Psoas muscle (tissue), 8 donors: Measurements from ENCODE around the gene PPP1R16B. TPM values are rescaled to one million over a fixed set of nuclear protein-coding genes. Genes with fewer than 3 reads are reported as not detected.

Experiments used
- ATAC-seq, 4 donors: fragments of 200-7000 bp; cut with Tn5 transposase; one replicate each; pipeline ENCODE4 v1.9.1; 2020; ENCODE audit warnings: moderate library complexity in 3 of 4, mild to moderate bottlenecking in 2 of 4
- DNase-seq, 2 donors: peaks; one replicate each; pipeline ENCODE4 v3.0.0-alpha.2; 2020
- H3K27ac ChIP-seq: fragments of 200-600 bp; one replicate; pipeline ENCODE4 v1.8.0; 2022
- H3K27me3 ChIP-seq, 3 donors: fragments of 200-600 bp in 1 of 3; one replicate each; pipeline versions ENCODE4 v1.6.1 to v1.8.0; 2013 to 2022; ENCODE audit warnings: low read length in 2 of 3, mild to moderate bottlenecking in 2 of 3, moderate library complexity in 1 of 3; ENCODE audit not compliant: insufficient read depth in 3 of 3
- H3K36me3 ChIP-seq, 2 donors: fragments of 200-600 bp in 1 of 2; one replicate each; pipeline versions ENCODE4 v1.6.1 to v1.8.0; 2013 to 2022; ENCODE audit warnings: low read depth in 1 of 2, mild to moderate bottlenecking in 1 of 2, moderate library complexity in 1 of 2; ENCODE audit not compliant: insufficient read depth in 1 of 2
- H3K4me1 ChIP-seq: fragments of 200-600 bp; one replicate; pipeline ENCODE4 v1.8.0; 2022
- H3K4me3 ChIP-seq: fragments of 200-600 bp; one replicate; pipeline ENCODE4 v1.8.0; 2022; ENCODE audit warnings: mild to moderate bottlenecking
- H3K9me3 ChIP-seq: fragments of 200-600 bp; one replicate; pipeline ENCODE4 v1.8.0; 2022
- WGBS, 3 donors: extraction: QIAGEN DNeasy Blood & Tissue Kit; methylation state at CpG; one replicate each; pipeline versions ENCODE4 v1.1.6 to v1.1.7; 2013; 5-methylcytosine and 5-hydroxymethylcytosine counted together
- intact Hi-C, 2 donors: fragments of 100-400 bp; cut with DNase I; formaldehyde crosslinking; loops; one replicate each; pipeline versions ENCODE4 v1.11.0 to v1.14.2; 2022
- polyA plus RNA-seq, 3 donors: library from polyadenylated mRNA; stranded (reverse); fragments of 200-250 nt; gene quantifications; one replicate each; pipeline ENCODE4 v1.2.3, GENCODE V29; 2013
- total RNA-seq, 4 donors: library from RNA; stranded (reverse); fragmentation: NEBNext Ultra II Directional in 2 of 4; extraction: Animal tissue kit (Norgen Biotek cat#: 25700) in 2 of 4; gene quantifications; one replicate each; pipeline versions ENCODE4 v1.2.1 to v1.2.4, GENCODE V29; 2021 to 2023
- TF ChIP-seq, protein P1 (sequence below): fragments of 200-600 bp; IDR thresholded peaks from one replicate; pipeline ENCODE4 v1.8.0; 2022; ENCODE audit warnings: antibody characterized with exemption
- donor health status: healthy with polysubstance abuse.
- donor health status: DM: no; HTN: no; CAD: no; lungs with moderate emphysema.
- donor health status: Bipolar disorder and iron deficiency.
- donor health status: healthy.
- donor health status: DM: yes; HTN: yes; CAD: no.
- donor health status: DM: no; HTN: no; CAD: no.
- donor health status: DM: no; HTN: no; CAD: no.
- donor health status: DM: yes; HTN: yes; CAD: no.

Gene PPP1R16B
- total and polyA plus RNA-seq, 7 donors, result 1.6 to 5.2 (median 4.1) TPM

DNA sequence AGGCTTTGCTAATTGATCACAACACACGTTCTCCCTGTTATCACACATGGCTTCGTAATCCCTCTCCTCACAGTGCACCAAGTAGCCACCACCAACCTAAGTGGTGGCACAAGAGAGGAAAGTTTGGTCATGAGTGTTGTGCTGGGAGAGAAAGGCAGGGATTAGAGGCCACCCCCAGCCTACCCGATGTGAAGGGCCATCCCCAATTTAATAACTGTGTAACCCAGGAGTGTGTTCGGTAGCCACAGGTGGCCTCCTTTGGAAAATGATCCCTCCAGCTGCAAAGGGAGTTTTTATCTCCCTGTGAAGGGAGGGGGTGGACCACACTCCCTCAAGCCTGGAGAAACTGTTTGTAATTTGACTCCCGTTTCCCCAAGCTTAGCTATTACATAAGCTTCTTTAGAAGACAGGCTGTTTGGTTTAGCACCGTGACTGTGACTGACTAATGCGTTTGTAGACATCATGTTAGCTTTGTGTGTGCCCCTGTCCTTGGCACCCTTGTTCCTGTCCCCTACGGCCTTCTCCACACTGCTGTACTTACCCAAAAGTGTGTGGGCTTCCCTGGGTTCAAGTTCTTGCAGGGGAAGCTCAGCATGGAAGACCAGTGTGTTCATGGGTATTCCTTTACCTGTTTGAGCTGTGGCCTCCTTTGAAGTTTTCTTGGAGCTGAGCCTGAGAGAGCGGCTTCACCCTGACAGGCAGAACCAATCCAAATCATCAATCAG is 20.6 kb downstream of the PPP1R16B start:
- Histone ChIP-seq H3K36me3 (no peaks in the 10 kb centered on the region), H3K27me3 (peaks cover 0 to 15% (median 2%) of the 10 kb centered on the region in 3 donors), H3K27ac (no peak overlapping the region), H3K4me3 (no peak overlapping the region), H3K9me3 (peaks cover 6% of the 10 kb centered on the region), H3K4me1 (no peaks in the 10 kb centered on the region)
- WGBS, 3 donors, result 9 to 14% (median 11%) methylated on average over 9 of the region's 9 CpGs
- TF ChIP-seq, protein P1, sequence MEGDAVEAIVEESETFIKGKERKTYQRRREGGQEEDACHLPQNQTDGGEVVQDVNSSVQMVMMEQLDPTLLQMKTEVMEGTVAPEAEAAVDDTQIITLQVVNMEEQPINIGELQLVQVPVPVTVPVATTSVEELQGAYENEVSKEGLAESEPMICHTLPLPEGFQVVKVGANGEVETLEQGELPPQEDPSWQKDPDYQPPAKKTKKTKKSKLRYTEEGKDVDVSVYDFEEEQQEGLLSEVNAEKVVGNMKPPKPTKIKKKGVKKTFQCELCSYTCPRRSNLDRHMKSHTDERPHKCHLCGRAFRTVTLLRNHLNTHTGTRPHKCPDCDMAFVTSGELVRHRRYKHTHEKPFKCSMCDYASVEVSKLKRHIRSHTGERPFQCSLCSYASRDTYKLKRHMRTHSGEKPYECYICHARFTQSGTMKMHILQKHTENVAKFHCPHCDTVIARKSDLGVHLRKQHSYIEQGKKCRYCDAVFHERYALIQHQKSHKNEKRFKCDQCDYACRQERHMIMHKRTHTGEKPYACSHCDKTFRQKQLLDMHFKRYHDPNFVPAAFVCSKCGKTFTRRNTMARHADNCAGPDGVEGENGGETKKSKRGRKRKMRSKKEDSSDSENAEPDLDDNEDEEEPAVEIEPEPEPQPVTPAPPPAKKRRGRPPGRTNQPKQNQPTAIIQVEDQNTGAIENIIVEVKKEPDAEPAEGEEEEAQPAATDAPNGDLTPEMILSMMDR, result no peak
- intact Hi-C loops, result no loop called here
- ATAC-seq (peak in 1 of 4 donors; percentile 40), DNase-seq (no peak)

DNA sequence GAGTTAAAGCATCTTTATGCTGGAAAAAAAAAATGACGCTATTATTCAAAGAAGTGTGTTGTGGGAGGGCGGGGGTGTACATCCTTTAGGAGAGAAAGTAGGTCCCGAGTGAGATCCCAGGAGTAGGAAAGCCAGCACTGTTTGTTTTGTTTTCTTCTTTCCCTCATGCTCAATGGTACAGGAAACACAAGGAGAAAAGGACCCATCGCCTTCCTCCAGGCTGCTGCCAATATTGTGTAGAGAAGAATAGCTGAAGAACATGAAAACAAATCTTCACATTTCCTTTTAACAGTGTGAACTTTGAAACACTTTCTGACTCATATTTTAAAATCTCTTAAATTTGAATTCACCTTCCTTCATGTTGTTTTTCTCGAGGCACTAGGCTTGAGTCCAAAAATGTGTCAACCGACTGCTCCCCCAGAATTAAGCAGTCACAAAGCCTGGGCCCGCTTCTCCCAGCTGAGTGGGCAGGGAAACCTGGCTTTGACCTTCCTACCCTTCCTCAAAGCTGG is 22.3 kb downstream of the PPP1R16B start:
- DNase-seq, result no peak
- H3K9me3 ChIP-seq, result no peaks in the 10 kb centered on the region
- ATAC-seq, result no peak
- H3K27me3 ChIP-seq, result peaks cover 0 to 15% (median 2%) of the 10 kb centered on the region in 3 donors
- no peak overlapping the region for H3K27ac ChIP-seq
- H3K4me3 ChIP-seq, result no peak overlapping the region
- no peaks in the 10 kb centered on the region for H3K36me3 ChIP-seq
- no peaks in the 10 kb centered on the region for H3K4me1 ChIP-seq
- TF ChIP-seq, protein P1, result no peak
- 50 to 57% (median 55%) methylated on average over 7 of the region's 7 CpGs for WGBS, 3 donors
- intact Hi-C loops, result no loop called here

DNA sequence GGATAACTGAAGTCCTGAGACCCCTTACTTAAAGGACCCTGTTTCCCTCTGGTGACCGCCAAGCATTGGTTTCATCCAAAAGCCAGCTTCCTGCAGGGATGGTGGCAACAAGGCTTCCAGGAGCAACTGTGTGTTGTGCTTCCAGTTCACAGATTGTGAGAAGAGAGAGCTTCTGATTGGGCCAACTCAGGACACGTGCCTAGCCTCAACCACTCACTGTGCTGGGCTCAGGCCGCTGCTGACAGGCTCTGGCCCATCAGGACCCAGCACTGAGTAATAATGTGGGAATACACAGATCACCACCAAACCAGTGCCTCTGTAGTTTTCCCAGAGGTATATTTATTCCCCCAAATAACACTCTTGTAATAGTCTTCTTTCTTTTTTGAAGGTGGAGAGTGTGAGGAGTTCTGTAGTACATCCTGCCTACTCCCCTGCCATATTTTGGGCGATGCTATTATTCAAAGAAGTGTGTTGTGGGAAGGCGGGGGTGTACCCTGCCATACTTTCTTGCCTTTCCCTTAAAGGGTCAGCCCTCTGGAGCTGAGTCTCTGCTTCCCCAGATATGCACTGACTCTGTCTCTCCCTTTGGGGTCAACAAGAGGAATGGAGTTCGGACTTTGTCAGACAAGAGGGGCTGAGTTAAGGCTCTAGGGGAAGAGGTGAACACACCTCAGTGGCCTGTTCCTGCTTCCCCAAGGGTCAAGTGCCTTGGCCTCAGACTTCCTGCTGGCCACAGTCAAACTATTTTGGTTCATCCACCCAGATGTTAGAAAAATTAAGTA is 23.2 kb downstream of the PPP1R16B start:
- DNase-seq (no peak), ATAC-seq (no peak)
- TF ChIP-seq, protein P1, result no peak
- Histone ChIP-seq H3K27ac (no peak overlapping the region), H3K4me3 (no peak overlapping the region), H3K9me3 (no peaks in the 10 kb centered on the region), H3K27me3 (peaks cover 0 to 14% (median 2%) of the 10 kb centered on the region in 3 donors), H3K36me3 (no peaks in the 10 kb centered on the region), H3K4me1 (no peaks in the 10 kb centered on the region)
- WGBS, 3 donors, result 72 to 81% (median 75%) methylated on average over 6 of the region's 6 CpGs
- intact Hi-C loops, result no loop called here

DNA sequence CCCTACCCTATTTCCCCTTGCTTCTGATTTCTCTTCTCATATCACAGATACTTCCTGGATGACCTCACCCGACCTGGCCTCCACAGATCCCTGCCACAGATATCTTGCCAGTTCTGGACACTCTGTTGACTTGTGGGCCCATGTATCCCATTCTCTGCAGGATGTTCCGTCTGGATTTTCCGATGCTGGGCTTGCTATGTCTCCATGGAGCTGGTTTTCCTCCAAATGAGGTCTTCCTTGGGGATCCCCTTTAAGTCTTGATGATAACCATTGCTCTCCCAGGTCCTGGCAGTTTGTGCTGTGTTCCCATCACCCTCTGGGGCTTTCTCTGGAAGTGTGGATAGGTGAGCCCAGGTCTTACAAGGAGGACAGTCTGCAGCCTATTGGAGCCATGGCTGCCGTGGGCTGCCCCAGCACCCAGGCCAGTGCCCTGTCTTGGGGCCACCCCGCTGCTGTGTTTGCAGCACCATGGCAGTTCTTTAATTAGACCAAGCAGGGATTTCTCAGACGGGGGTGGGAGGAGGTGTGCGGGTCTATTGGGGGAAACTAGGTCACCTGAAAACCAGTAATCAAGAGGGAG is 23.9 kb downstream of the PPP1R16B start:
- Histone ChIP-seq H3K27me3 (peaks cover 0 to 7% (median 2%) of the 10 kb centered on the region in 3 donors), H3K27ac (no peak overlapping the region), H3K9me3 (no peaks in the 10 kb centered on the region), H3K36me3 (no peaks in the 10 kb centered on the region), H3K4me1 (no peaks in the 10 kb centered on the region), H3K4me3 (no peak overlapping the region)
- TF ChIP-seq, protein P1, result no peak
- intact Hi-C loops, result no loop called here
- WGBS, 3 donors, result 65 to 72% (median 72%) methylated on average over 7 of the region's 7 CpGs
- ATAC-seq (no peak), DNase-seq (no peak)
